Gastroesophageal sphincter (tissue), 3 donors: Measurements from ENCODE around the gene TBC1D7.
A peak's percentile ranks its signal among the peaks of the same experiment; 100 is the strongest.

Experiments used
- CTCF ChIP-seq, 4 experiments: fragments of 200-600 bp in 2 of 4; fragments of 450-650 bp in 2 of 4; sonication (generic) in 1 of 4; IDR thresholded peaks; one replicate each; pipeline ENCODE4 v1.5.1; 2017 to 2019; ENCODE audit warnings: antibody characterized with exemption in 4 of 4, mild to moderate bottlenecking in 2 of 4, moderate library complexity in 2 of 4
- EP300 ChIP-seq: sonication (generic); formaldehyde crosslinking; IDR thresholded peaks from one replicate; pipeline ENCODE4 v1.6.1; 2017; ENCODE audit warnings: antibody characterized with exemption, mild to moderate bottlenecking
- POLR2A ChIP-seq, 2 donors: fragments of 450-650 bp; IDR thresholded peaks; one replicate each; pipeline ENCODE4 v1.6.1; 2017; ENCODE audit warnings: antibody characterized with exemption in 2 of 2, mild to moderate bottlenecking in 2 of 2, moderate library complexity in 1 of 2
- POLR2AphosphoS5 ChIP-seq: sonication (generic); formaldehyde crosslinking; IDR thresholded peaks from one replicate; pipeline ENCODE4 v1.6.1; 2017; ENCODE audit warnings: antibody characterized with exemption

GRCh38 chr6:13331516-13332348, 3.4 kb upstream of the TBC1D7 start:
- peak; percentile 36 to 67 (median 48) for TF ChIP-seq CTCF (IDR thresholded peaks at IDR 0.05)
- TF ChIP-seq EP300, result no peak
- no peak for TF ChIP-seq POLR2A (IDR thresholded peaks at IDR 0.05)
- TF ChIP-seq POLR2AphosphoS5, result no peak
